Choroid plexus epithelial cell (primary cell): ENCODE measurements around the gene PRXL2B.
A peak's percentile ranks its signal among the peaks of the same experiment; 100 is the strongest.

Experiments
- DNase-seq: peaks from one replicate; pipeline ENCODE4 v3.0.0-alpha.2; 2010; ENCODE audit warnings: low read depth
- H3K4me3 ChIP-seq: 2 replicates; pipeline ENCODE4 v1.5.1; 2011; ENCODE audit warnings: low read depth, mild to moderate bottlenecking, control low read depth, low read length, moderate library complexity
- TF ChIP-seq, protein P1 (sequence below): conservative IDR thresholded peaks from 2 replicates; pipeline ENCODE4 v1.5.1; 2011; ENCODE audit warnings: low read depth, mild to moderate bottlenecking, control low read depth, inconsistent platforms, low read length, moderate library complexity

The PRXL2B gene

DNA sequence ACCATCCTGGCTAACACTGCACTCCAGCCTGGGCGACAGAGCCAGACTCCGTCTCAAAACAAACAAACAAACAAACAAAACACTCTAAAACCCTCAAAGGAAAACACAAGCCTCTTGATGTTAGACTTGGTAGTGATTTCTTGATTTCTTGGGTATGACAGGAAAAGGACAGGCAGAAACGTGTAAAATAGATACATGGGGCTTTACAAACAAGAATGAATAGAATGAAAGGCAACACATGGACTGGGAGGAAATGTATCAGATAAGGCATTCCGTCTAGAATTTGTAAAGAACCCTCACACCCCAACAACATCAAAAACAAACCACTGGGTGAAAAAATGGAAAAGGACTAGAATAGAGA, 7.8 kb upstream of the PRXL2B start:
- no peak overlapping the region for H3K4me3 ChIP-seq
- TF ChIP-seq, protein P1, sequence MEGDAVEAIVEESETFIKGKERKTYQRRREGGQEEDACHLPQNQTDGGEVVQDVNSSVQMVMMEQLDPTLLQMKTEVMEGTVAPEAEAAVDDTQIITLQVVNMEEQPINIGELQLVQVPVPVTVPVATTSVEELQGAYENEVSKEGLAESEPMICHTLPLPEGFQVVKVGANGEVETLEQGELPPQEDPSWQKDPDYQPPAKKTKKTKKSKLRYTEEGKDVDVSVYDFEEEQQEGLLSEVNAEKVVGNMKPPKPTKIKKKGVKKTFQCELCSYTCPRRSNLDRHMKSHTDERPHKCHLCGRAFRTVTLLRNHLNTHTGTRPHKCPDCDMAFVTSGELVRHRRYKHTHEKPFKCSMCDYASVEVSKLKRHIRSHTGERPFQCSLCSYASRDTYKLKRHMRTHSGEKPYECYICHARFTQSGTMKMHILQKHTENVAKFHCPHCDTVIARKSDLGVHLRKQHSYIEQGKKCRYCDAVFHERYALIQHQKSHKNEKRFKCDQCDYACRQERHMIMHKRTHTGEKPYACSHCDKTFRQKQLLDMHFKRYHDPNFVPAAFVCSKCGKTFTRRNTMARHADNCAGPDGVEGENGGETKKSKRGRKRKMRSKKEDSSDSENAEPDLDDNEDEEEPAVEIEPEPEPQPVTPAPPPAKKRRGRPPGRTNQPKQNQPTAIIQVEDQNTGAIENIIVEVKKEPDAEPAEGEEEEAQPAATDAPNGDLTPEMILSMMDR = no peak
- DNase-seq = no peak

DNA sequence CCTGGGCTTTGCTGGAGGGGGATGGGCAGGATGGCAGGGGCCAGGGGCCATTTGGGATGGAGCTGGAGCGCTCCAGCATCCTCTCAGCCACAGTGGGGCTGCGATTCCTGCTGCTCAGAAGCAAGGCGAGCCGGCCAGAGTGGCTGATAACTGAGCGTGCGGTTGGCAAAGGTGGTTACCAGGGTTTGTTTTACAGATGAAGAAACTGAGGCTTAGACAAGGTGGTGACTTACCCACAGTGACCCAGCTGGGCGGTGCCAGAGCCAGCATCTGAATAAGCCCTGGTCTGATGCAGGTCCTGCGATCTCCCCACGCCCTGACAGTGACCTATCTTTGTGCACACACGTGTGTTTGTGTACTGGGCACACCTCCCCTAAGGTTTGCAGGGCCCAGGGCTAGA, 5.9 kb upstream of the PRXL2B start:
- TF ChIP-seq, protein P1 = no peak
- no peak overlapping the region for H3K4me3 ChIP-seq
- no peak for DNase-seq

DNA sequence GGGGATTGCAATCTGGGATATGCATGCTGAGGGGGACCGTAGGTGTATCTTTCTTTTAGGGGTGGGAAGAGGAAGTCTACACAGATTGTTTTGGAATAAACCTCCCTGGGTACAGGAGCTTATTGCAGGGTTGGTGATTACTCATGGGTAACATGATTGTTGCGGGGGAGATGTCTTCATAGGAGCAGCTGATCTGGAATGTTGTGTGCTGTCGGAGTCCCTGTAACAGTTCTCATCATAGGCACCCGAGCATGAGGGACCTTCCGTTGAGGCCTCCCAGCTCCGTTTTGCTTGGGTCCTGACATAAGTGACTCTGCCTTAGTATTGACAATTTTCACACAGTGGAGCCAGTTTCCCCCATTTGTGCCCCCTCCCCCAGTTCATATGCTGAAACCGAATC, 4.2 kb upstream of the PRXL2B start:
- TF ChIP-seq, protein P1 = no peak
- H3K4me3 ChIP-seq = no peak overlapping the region
- peak; percentile 24 for DNase-seq

DNA sequence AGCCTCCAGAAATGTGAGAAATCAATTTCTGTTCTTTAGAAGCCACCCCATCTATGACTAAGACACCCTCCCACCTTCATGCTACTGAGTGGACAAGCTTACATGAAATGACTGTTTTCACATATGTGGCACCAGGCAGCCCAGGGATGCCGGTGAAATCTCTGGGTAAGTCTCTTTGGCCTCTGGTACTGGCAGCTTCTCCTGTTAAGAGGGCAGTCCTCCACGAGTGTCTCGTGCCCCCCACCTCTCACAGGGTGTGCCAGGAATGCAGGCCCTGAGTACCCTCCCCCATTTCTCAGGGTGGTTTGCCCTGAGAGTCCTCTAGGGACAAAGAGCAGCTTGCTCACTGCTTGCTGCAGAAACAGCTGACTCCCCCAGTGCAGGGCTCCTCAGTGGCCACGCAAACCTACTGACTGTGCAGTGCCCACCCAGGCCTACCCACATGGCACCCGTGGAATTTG, 3.2 kb upstream of the PRXL2B start:
- TF ChIP-seq, protein P1 = no peak

DNA sequence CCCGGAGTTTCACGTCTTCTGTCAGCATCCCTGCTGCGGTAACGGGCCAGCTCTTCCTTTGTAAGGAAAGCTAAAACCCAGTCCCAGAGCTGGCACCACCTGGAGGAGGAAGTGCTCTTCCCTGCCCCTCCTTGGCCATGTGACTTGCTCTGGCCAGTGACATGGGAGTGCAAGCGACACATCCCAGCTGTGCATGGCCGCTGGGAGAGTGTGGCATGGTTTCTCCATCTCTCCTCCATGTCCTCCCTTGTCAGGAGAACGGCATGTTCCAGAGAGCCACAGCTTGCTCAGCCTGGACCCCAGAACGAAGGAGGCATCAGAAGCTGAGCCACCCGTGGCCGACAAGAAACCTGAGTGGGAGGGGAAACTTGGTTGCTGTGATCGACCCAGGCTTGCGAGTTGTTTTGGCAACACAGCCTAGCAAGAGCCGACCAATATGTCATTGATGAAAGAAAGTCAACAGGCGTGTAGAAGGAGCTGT, 2.7 kb upstream of the PRXL2B start:
- DNase-seq = no peak
- TF ChIP-seq, protein P1 = no peak
- H3K4me3 ChIP-seq = no peak overlapping the region

More for the DNA sequence above, 3.2 kb upstream of the PRXL2B start:
- no peak for DNase-seq
- no peak overlapping the region for H3K4me3 ChIP-seq

DNA sequence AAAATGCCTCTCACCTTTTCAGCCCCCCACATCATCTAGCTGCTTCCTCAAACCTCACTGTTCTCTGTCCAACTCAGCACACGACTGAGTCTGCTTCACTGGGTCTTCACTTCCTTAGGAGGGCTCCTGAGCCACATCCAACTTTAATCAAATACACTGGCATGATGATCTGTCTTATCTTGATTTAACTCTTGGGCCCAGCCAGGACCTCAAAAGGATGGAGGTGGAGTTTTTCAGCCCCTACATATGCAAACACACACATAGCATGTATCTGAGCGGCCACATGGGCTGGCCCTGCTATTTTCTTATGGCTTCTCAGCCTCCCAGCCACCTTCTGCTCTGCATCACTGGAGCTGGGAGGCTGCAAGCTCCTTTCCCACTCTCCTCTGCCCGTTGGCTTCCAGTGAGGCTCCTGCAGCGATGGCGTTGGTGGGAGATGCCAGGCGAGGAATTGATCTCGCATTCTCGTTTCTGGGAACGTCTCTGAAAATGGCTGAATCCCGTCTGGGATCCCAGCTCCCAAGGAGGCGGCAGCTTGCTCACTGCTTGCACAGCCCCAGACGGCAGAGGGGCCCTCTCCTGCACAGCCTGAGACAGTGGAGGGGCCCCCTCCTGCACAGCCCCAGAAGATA, 1.8 kb upstream of the PRXL2B start:
- TF ChIP-seq, protein P1 = no peak
- H3K4me3 ChIP-seq = no peak overlapping the region
- DNase-seq = no peak

DNA sequence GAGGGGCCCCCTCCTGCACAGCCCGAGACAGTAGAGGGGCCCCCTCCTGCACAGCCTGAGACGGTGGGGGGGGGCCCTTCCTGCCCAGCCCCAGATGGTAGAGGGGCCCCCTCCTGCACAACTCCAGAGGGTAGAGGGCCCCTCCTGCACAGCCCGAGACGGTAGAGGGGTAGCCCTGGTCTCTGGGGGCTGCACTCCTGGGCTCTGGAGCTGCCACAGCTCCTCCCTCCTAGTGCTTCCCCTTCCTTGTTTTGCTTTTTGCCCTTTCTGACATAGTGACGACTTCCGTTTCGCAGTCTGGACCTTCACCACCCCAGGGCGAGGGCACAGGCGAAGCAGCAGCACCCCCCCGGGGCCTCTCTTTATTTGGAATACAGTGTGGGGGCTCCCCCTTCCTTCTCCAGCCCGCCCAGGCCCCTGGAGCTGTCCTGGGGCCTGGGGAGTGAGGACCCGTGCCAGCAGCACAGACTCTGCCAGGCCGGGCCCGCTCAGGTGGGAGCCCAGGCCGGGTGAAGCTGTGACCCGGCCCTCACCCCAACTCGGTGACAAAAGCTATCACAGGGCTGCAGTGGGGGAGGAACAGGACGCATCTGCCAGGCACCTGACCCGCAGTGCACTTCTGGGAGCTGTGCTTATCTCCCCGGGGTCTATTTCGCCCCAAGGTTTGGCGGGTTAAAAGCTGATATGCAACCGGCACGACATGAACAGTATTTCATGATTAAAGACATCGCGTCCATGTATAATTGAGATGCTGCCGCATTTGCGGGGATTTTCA, 1.1 kb upstream of the PRXL2B start:
- peak overlapping the region; percentile 76 for H3K4me3 ChIP-seq
- TF ChIP-seq, protein P1 = no peak
- DNase-seq = peak; percentile 37
